Memory B cell (primary cell): ENCODE measurements around the gene MAN1A2.

Source experiments
- ATAC-seq: fragments of 150-1000 bp; cut with Tn5 transposase; 2 replicates; pipeline ENCODE4 v1.10.0; 2021; ENCODE audit warnings: low read depth, mild to moderate bottlenecking, moderate library complexity
- DNase-seq, 2 donors: peaks; one replicate each; pipeline ENCODE4 v3.0.0; 2022; ENCODE audit warnings: low spot score in 2 of 2
- H3K27ac Mint-ChIP-seq: one replicate; pipeline ENCODE4 v1.8.0; 2022; ENCODE audit warnings: mild to moderate bottlenecking, moderate library complexity, mixed read lengths
- H3K27me3 Mint-ChIP-seq: one replicate; pipeline ENCODE4 v1.8.0; 2022; ENCODE audit warnings: mixed read lengths
- H3K36me3 Mint-ChIP-seq: one replicate; pipeline ENCODE4 v1.8.0; 2022; ENCODE audit warnings: mild to moderate bottlenecking, mixed read lengths
- H3K4me1 Mint-ChIP-seq: one replicate; pipeline ENCODE4 v1.8.0; 2022; ENCODE audit warnings: mixed read lengths
- H3K4me3 Mint-ChIP-seq: one replicate; pipeline ENCODE4 v1.8.0; 2022; ENCODE audit warnings: mild to moderate bottlenecking, moderate library complexity, mixed read lengths
- H3K9me3 Mint-ChIP-seq: one replicate; pipeline ENCODE4 v1.8.0; 2022; ENCODE audit warnings: mixed read lengths

The MAN1A2 gene

GRCh38 chr1:117398957-117399356 is 31.7 kb downstream of the MAN1A2 start:
- ATAC-seq, result no peak
- H3K9me3 Mint-ChIP-seq, result peaks cover 9% of the 10 kb centered on the region
- H3K4me3 Mint-ChIP-seq, result no peak overlapping the region
- no peaks in the 10 kb centered on the region for H3K27me3 Mint-ChIP-seq
- DNase-seq, result no peak
- peaks cover 23% of the 10 kb centered on the region for H3K36me3 Mint-ChIP-seq
- H3K27ac Mint-ChIP-seq, result no peak overlapping the region
- H3K4me1 Mint-ChIP-seq, result peaks cover 22% of the 10 kb centered on the region

DNA sequence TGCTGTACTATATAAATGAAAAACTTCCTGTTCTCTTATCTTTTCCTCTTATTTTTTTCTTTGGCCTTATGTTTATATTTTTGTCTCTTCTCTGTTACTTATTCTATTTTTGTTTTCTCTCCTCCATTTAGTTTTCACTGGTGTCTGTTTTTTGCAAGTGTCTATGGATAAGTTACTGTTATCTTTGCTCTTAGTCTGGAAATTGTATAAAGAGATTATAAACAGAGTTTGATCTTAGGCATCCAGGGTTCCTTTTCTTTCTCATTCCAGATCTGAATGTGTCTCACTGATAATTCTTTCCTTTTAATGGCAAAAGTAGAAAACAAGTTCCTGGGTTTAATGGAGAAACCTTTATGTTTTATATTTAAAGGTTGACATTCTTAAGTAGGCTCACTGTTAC is 34.5 kb downstream of the MAN1A2 start:
- Mint-ChIP-seq H3K4me1 (peaks cover 15% of the 10 kb centered on the region), H3K27ac (no peak overlapping the region), H3K36me3 (peaks cover 36% of the 10 kb centered on the region), H3K27me3 (no peaks in the 10 kb centered on the region), H3K4me3 (no peak overlapping the region), H3K9me3 (peaks cover 9% of the 10 kb centered on the region)
- ATAC-seq (no peak), DNase-seq (no peak)

DNA sequence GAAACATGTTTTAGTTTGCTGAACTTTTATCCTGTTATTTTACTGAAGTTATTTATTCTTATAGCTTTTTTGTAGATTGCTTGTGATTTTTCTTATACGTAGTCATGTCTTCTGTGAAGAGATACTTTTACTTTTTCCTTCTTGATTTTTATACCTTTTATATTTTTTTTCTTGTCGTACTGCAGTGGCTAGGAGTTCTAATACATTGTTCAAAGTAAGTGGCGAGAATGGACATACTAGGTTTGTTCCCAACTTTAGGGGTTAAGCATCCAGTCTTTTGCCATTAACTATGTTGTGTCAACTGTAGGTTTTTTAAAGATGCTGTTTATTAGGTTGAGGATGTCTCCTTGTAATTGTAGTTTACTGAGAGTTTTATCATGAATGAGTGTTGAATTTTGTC is 36.3 kb downstream of the MAN1A2 start:
- Mint-ChIP-seq H3K27me3 (no peaks in the 10 kb centered on the region), H3K4me1 (peaks cover 14% of the 10 kb centered on the region), H3K36me3 (peaks cover 37% of the 10 kb centered on the region), H3K9me3 (peaks cover 7% of the 10 kb centered on the region), H3K4me3 (no peak overlapping the region), H3K27ac (no peak overlapping the region)
- DNase-seq, result no peak
- no peak for ATAC-seq

DNA sequence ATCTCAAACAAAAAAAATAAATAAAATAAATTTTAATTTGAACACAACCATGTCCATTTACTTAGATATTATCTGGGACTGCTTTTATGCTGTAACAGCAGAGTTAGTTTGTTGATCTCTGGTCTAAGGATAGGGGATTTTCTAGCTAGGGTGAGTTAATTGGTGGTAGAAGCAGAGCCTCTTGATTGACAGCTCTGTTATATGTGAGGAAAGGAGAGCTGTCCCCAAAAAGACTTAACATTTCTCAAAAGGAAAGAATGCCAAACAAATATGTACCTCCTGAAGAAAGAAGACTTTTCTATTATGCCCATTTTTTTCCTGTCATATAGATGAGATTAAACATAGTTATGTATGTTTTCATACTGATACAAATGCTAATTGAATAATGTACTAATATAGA is 37.8 kb downstream of the MAN1A2 start:
- ATAC-seq, result no peak
- Mint-ChIP-seq H3K9me3 (peaks cover 7% of the 10 kb centered on the region), H3K27me3 (no peaks in the 10 kb centered on the region), H3K4me3 (no peak overlapping the region), H3K36me3 (peaks cover 38% of the 10 kb centered on the region), H3K4me1 (peaks cover 6% of the 10 kb centered on the region), H3K27ac (no peak overlapping the region)
- no peak for DNase-seq

DNA sequence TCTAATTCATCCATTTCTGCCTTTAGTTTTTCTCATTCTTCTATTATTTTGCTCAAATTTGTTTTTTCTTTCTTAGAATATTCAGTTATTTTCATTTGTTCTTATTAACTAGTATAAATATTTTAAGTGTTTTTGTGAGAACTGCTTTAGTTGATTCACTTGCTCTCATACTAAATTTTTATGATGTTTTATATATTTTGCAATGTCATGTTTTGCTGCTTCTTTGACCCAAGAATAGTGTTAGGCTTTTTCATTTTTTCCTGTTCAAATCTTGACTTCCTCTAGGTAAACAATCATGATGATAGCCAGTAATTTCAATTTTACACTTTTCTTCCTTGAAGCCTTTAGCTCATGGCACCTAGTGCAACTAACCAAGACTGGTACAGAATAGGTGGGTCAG is 45.2 kb downstream of the MAN1A2 start:
- Mint-ChIP-seq H3K27me3 (no peaks in the 10 kb centered on the region), H3K4me3 (no peak overlapping the region), H3K4me1 (peaks cover 3% of the 10 kb centered on the region), H3K9me3 (no peaks in the 10 kb centered on the region), H3K27ac (no peak overlapping the region), H3K36me3 (peaks cover 44% of the 10 kb centered on the region)
- DNase-seq, result no peak
- ATAC-seq, result no peak

GRCh38 chr1:117413412-117413811 is 46.2 kb downstream of the MAN1A2 start:
- Mint-ChIP-seq H3K4me3 (no peak overlapping the region), H3K4me1 (no peaks in the 10 kb centered on the region), H3K27me3 (no peaks in the 10 kb centered on the region), H3K9me3 (no peaks in the 10 kb centered on the region), H3K27ac (no peak overlapping the region), H3K36me3 (peaks cover 41% of the 10 kb centered on the region)
- ATAC-seq (no peak), DNase-seq (no peak)

- Mint-ChIP-seq H3K27me3 (no peaks in the 10 kb centered on the region), H3K4me3 (no peak overlapping the region), H3K4me1 (peaks cover 3% of the 10 kb centered on the region), H3K27ac (no peak overlapping the region), H3K36me3 (peaks cover 43% of the 10 kb centered on the region), H3K9me3 (no peaks in the 10 kb centered on the region)
- DNase-seq, result no peak
- no peak for ATAC-seq
Measured at GRCh38 chr1:117414943-117415342, 47.7 kb downstream of the MAN1A2 start.

DNA sequence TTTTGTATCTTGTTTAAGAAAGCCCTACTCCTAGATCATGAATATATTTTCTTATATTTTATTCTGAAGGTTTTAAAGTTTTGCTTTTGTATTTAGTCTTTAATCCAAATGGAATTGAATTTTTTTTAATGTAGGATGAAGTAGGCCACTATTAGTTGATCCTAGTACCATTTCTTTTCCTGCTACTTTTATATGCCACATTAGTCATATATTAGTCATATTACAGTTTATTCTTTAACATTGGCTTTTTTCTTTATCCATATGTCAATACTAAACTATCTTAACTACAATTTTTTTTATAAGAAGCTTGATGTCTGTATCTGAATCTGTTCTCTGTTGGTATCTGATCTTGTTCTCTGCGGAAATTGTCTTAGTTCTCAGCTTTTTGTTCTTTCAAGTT is 48.8 kb downstream of the MAN1A2 start:
- Mint-ChIP-seq H3K27ac (no peak overlapping the region), H3K9me3 (no peaks in the 10 kb centered on the region), H3K36me3 (peaks cover 49% of the 10 kb centered on the region), H3K4me3 (no peak overlapping the region), H3K4me1 (peaks cover 3% of the 10 kb centered on the region), H3K27me3 (no peaks in the 10 kb centered on the region)
- ATAC-seq (no peak), DNase-seq (no peak)

DNA sequence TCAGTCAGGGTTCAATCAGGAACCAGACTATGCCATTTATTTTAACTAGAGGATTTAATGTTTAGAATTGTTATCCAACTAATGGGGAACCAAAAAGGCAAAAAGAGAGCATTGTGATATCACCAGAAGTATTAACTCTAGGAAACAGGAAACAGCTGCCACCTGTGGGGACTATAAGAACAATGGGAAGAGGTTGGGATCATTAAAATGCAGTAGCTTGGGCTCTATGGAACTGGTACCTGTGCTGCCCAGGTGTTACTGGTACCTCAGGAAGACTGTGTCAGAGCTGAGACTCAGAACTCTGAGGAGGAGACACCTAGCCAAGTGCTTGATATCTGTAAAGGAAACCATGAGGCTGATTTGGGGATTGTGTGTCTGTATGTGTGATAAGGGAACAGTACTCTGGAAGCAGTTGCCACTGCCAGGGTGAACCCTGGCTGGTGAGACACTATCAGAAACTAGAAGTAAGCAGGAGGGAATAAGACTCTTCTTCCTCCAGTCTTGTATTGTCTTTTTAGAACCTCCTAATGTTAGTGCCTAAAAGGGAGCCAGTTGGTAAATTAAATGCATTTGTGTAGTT is 49.4 kb downstream of the MAN1A2 start:
- H3K9me3 Mint-ChIP-seq, result no peaks in the 10 kb centered on the region
- no peak overlapping the region for H3K4me3 Mint-ChIP-seq
- no peaks in the 10 kb centered on the region for H3K27me3 Mint-ChIP-seq
- H3K36me3 Mint-ChIP-seq, result peaks cover 47% of the 10 kb centered on the region
- ATAC-seq (no peak), DNase-seq (no peak)
- peaks cover 3% of the 10 kb centered on the region for H3K4me1 Mint-ChIP-seq
- peak overlapping the region; percentile 21 for H3K27ac Mint-ChIP-seq

GRCh38 chr1:117425050-117425734 is 57.9 kb downstream of the MAN1A2 start:
- peaks cover 37% of the 10 kb centered on the region for H3K36me3 Mint-ChIP-seq
- no peaks in the 10 kb centered on the region for H3K27me3 Mint-ChIP-seq
- H3K4me3 Mint-ChIP-seq, result no peak overlapping the region
- no peaks in the 10 kb centered on the region for H3K4me1 Mint-ChIP-seq
- no peak for DNase-seq
- no peak overlapping the region for H3K27ac Mint-ChIP-seq
- ATAC-seq, result no peak
- peaks cover 15% of the 10 kb centered on the region for H3K9me3 Mint-ChIP-seq

GRCh38 chr1:117427297-117427696 is 60.0 kb downstream of the MAN1A2 start:
- Mint-ChIP-seq H3K4me3 (no peak overlapping the region), H3K27ac (peak overlapping the region; percentile 15), H3K9me3 (peaks cover 15% of the 10 kb centered on the region), H3K27me3 (no peaks in the 10 kb centered on the region), H3K4me1 (no peaks in the 10 kb centered on the region), H3K36me3 (peaks cover 30% of the 10 kb centered on the region)
- DNase-seq (no peak), ATAC-seq (no peak)

DNA sequence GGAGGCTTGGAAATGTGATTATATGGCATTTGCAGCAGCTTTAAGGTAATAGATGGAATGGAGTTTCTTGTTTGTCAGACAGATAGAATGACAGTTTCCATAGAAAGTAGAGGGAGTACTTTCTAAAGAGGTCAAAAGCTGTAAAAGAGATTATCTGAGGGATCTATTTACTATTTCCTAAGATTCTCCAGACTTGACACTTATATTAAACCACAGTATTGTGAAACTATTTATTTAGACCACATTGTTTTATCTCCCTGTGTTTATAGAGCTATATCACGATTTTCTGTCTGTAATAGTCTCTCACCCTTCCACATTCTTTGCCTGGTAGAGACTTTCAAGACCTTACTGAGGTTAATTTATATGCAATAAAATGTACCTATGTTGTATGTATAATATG is 66.7 kb downstream of the MAN1A2 start:
- Mint-ChIP-seq H3K27ac (peak overlapping the region; percentile 76), H3K4me3 (no peak overlapping the region), H3K9me3 (no peaks in the 10 kb centered on the region), H3K4me1 (peaks cover 14% of the 10 kb centered on the region), H3K36me3 (peaks cover 6% of the 10 kb centered on the region), H3K27me3 (no peaks in the 10 kb centered on the region)
- no peak for ATAC-seq
- no peak for DNase-seq

DNA sequence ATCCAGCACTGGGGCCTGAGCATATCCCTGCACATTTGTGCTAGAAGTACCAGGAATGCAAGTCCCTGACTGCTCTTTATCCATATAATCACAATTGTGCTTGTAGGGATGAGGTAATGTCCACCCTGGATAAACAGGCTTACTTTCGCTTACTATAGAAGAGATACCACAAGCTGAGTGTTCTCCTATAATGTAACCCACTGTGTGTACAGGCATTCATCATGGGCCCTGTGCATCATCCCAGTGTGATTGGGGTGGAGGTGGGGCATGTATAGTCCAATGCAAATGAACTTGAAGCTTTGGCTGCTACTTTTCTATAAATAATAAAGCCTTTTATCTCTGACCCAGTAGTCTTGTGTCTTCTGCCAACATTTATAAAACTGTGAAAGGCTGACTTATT is 69.3 kb downstream of the MAN1A2 start:
- H3K36me3 Mint-ChIP-seq, result peaks cover 6% of the 10 kb centered on the region
- no peak for ATAC-seq
- no peaks in the 10 kb centered on the region for H3K27me3 Mint-ChIP-seq
- H3K4me3 Mint-ChIP-seq, result no peak overlapping the region
- no peak for DNase-seq
- no peak overlapping the region for H3K27ac Mint-ChIP-seq
- peaks cover 19% of the 10 kb centered on the region for H3K4me1 Mint-ChIP-seq
- H3K9me3 Mint-ChIP-seq, result no peaks in the 10 kb centered on the region

- Mint-ChIP-seq H3K36me3 (peaks cover 53% of the 10 kb centered on the region), H3K9me3 (peaks cover 13% of the 10 kb centered on the region), H3K4me1 (no peaks in the 10 kb centered on the region), H3K27ac (no peak overlapping the region), H3K27me3 (no peaks in the 10 kb centered on the region), H3K4me3 (no peak overlapping the region)
- ATAC-seq, result no peak
- DNase-seq, result no peak
Measured at GRCh38 chr1:117447661-117448060, 80.4 kb downstream of the MAN1A2 start.

GRCh38 chr1:117452216-117452615 is 85.0 kb downstream of the MAN1A2 start:
- H3K36me3 Mint-ChIP-seq, result peaks cover 51% of the 10 kb centered on the region

More at GRCh38 chr1:117452216-117452615, 85.0 kb downstream of the MAN1A2 start:
- no peaks in the 10 kb centered on the region for H3K4me1 Mint-ChIP-seq
- no peak overlapping the region for H3K4me3 Mint-ChIP-seq
- H3K27me3 Mint-ChIP-seq, result no peaks in the 10 kb centered on the region
- ATAC-seq (no peak), DNase-seq (no peak)
- peaks cover 8% of the 10 kb centered on the region for H3K9me3 Mint-ChIP-seq
- H3K27ac Mint-ChIP-seq, result no peak overlapping the region
